Gastroesophageal sphincter (tissue), 3 donors: ENCODE data around the gene GAS2L2.

Experiments used
- EP300 ChIP-seq: sonication (generic); formaldehyde crosslinking; IDR thresholded peaks from one replicate; pipeline ENCODE4 v1.6.1; 2017; ENCODE audit warnings: antibody characterized with exemption, mild to moderate bottlenecking
- POLR2A ChIP-seq, 2 donors: fragments of 450-650 bp; IDR thresholded peaks; one replicate each; pipeline ENCODE4 v1.6.1; 2017; ENCODE audit warnings: antibody characterized with exemption in 2 of 2, mild to moderate bottlenecking in 2 of 2, moderate library complexity in 1 of 2
- POLR2AphosphoS5 ChIP-seq: sonication (generic); formaldehyde crosslinking; IDR thresholded peaks from one replicate; pipeline ENCODE4 v1.6.1; 2017; ENCODE audit warnings: antibody characterized with exemption
- TF ChIP-seq, protein P1 (sequence below), 4 experiments: fragments of 200-600 bp in 2 of 4; fragments of 450-650 bp in 2 of 4; sonication (generic) in 1 of 4; IDR thresholded peaks; one replicate each; pipeline ENCODE4 v1.5.1; 2017 to 2019; ENCODE audit warnings: antibody characterized with exemption in 4 of 4, mild to moderate bottlenecking in 2 of 4, moderate library complexity in 2 of 4

DNA sequence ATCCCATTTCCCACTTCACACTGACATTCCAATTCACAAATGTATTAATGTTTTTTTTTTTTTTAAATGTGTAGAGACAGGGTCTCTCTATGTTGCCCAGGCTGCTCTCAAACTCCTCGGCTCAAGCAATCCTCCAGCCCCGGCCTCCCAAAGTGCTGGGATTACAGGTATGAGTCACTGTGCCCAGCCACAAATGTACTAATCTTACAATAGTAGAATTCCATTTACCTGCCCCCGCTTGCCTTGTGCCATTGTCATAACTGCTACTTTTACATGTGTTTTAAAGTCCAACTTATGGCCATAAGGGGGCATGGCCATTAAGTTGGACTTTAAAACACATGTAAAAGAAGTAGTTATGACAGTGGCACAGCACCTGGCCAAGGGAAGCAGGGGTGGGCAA, 37.8 kb upstream of the GAS2L2 start:
- TF ChIP-seq, protein P1, sequence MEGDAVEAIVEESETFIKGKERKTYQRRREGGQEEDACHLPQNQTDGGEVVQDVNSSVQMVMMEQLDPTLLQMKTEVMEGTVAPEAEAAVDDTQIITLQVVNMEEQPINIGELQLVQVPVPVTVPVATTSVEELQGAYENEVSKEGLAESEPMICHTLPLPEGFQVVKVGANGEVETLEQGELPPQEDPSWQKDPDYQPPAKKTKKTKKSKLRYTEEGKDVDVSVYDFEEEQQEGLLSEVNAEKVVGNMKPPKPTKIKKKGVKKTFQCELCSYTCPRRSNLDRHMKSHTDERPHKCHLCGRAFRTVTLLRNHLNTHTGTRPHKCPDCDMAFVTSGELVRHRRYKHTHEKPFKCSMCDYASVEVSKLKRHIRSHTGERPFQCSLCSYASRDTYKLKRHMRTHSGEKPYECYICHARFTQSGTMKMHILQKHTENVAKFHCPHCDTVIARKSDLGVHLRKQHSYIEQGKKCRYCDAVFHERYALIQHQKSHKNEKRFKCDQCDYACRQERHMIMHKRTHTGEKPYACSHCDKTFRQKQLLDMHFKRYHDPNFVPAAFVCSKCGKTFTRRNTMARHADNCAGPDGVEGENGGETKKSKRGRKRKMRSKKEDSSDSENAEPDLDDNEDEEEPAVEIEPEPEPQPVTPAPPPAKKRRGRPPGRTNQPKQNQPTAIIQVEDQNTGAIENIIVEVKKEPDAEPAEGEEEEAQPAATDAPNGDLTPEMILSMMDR (IDR thresholded peaks at IDR 0.05) = no peak
- no peak for TF ChIP-seq POLR2AphosphoS5
- no peak for TF ChIP-seq POLR2A (IDR thresholded peaks at IDR 0.05)
- TF ChIP-seq EP300 = no peak
